GM12878 (cell line): ENCODE measurements around the gene TNFRSF9. TPM values are rescaled to one million over a fixed set of nuclear protein-coding genes. Genes with fewer than 3 reads are reported as not detected.

Source experiments
- ATF3 ChIP-seq: IDR thresholded peaks from 2 replicates; pipeline ENCODE4 v1.6.1; 2011; ENCODE audit warnings: low read depth, mild to moderate bottlenecking, low read length, moderate library complexity, borderline replicate concordance; ENCODE audit errors: extremely low read depth
- BACH1 ChIP-seq: fragments of 450-650 bp; IDR thresholded peaks from 2 replicates; pipeline ENCODE4 v1.6.1; 2017; ENCODE audit warnings: mild to moderate bottlenecking, borderline replicate concordance
- CBX5 ChIP-seq: sonication (generic); IDR thresholded peaks from 2 replicates; pipeline ENCODE4 v1.6.1; 2016; ENCODE audit warnings: low read depth, moderate library complexity, mild to moderate bottlenecking, inconsistent platforms
- HDAC2 ChIP-seq: fragments of 200-600 bp; sonication (generic); IDR thresholded peaks from 2 replicates; pipeline ENCODE4 v1.6.1; 2017
- IKZF1 ChIP-seq: fragments of 450-650 bp; conservative IDR thresholded peaks from 2 replicates; pipeline ENCODE4 v1.6.1; 2017; ENCODE audit warnings: antibody characterized with exemption, mild to moderate bottlenecking
- NFYB ChIP-seq: IDR thresholded peaks from 2 replicates; pipeline ENCODE4 v1.6.1; 2011; ENCODE audit warnings: low read depth, mild to moderate bottlenecking, low read length, improper control_type of control experiment, moderate library complexity; ENCODE audit not compliant: insufficient read depth
- NR2F1 ChIP-seq: fragments of 450-650 bp; conservative IDR thresholded peaks from 2 replicates; pipeline ENCODE4 v1.6.1; 2017; ENCODE audit warnings: mild to moderate bottlenecking
- PRDM15 ChIP-seq: fragments of 450-650 bp; formaldehyde crosslinking; IDR thresholded peaks from 2 replicates; pipeline ENCODE4 v1.4.0; 2020; ENCODE audit warnings: mild to moderate bottlenecking, moderate library complexity
- RUNX3 ChIP-seq: IDR thresholded peaks from 2 replicates; pipeline ENCODE4 v1.6.1; 2012; ENCODE audit warnings: low read length, inconsistent platforms
- SMC3 ChIP-seq: IDR thresholded peaks from 2 replicates; pipeline ENCODE4 v1.6.1; 2011; ENCODE audit warnings: low read length, improper control_type of control experiment, borderline replicate concordance
- STAT3 ChIP-seq: IDR thresholded peaks from 2 replicates; pipeline ENCODE4 v1.6.1; 2011; ENCODE audit warnings: low read depth, low read length, improper control_type of control experiment
- ZBTB33 ChIP-seq: fragments of 450-650 bp; IDR thresholded peaks from 2 replicates; pipeline ENCODE4 v1.6.1; 2017; ENCODE audit warnings: mild to moderate bottlenecking
- polyA plus RNA-seq, 11 experiments: library from polyadenylated mRNA; depleted of rRNA in 4 of 11; unstranded in 6 of 11; stranded (reverse) in 5 of 11; fragments of >200 nt; fragmentation: Nextera tagmentation in 4 of 11; fragmentation: Illumina TruSeq in 1 of 11; extraction: Ambion mirVana in 4 of 11; extraction: Trizol in 1 of 11; gene quantifications; 1 replicate in 1 of 11; 2 replicates in 10 of 11; pipeline versions ENCODE4 v1.2.1 to v1.2.3, GENCODE V29; 2011 to 2016; ENCODE audit warnings: inconsistent platforms in 2 of 11, missing spikeins in 2 of 11, low read depth in 1 of 11
- total RNA-seq, 4 experiments: library from RNA; depleted of rRNA in 3 of 4; stranded (reverse); fragments of >200 nt in 3 of 4; fragmentation: Illumina TruSeq in 1 of 4; extraction: Trizol in 1 of 4; gene quantifications; 2 replicates each; pipeline versions ENCODE4 v1.2.1 to v1.2.3, GENCODE V29; 2013 to 2021

Gene TNFRSF9
- total and polyA plus RNA-seq, 10 of the 15 experiments (the other 5 are each of a cell fraction or from before 2014, with no cell fraction given): 2.0 to 25.6 (median 5.8) TPM

GRCh38 chr1:7879228-7879627, 61.4 kb downstream of the TNFRSF9 start (continued):
- TF ChIP-seq PRDM15 (no peak), STAT3 (no peak), RUNX3 (no peak), NFYB (no peak), HDAC2 (no peak), CBX5 (no peak), IKZF1 (no peak), SMC3 (no peak), ATF3 (no peak), BACH1 (no peak), ZBTB33 (no peak), NR2F1 (no peak)
